D721Med (cell line): Measurements from ENCODE around the gene NUP214.
"Not testable (repeated sequence)": the region's sequence is repeated elsewhere in the genome, so short reads cannot be mapped to it uniquely, and the experiment has no call there.

Source experiments
- DNase-seq: peaks from one replicate; pipeline ENCODE4 v3.0.0; 2011; ENCODE audit warnings: low spot score; ENCODE audit not compliant: insufficient read length
- FAIRE-seq: peaks from 2 replicates; lab custom pipeline; 2011; peaks lifted over from hg19 to GRCh38; lab: Jason Lieb, UNC
- CTCF ChIP-seq: IDR thresholded peaks from 2 replicates; pipeline ENCODE4 v1.5.1; 2012; ENCODE audit warnings: mild to moderate bottlenecking, control low read depth; ENCODE audit not compliant: insufficient read depth; ENCODE audit errors: missing control alignments

The NUP214 gene

GRCh38 chr9:131148276-131148675 lies 22.9 kb downstream of the NUP214 start:
- no peak for FAIRE-seq
- TF ChIP-seq CTCF = no peak
- no peak for DNase-seq

- DNase-seq (no peak), FAIRE-seq (no peak)
Observed at GRCh38 chr9:131148966-131149687, 23.7 kb downstream of the NUP214 start.

GRCh38 chr9:131149688-131150053 lies 24.3 kb downstream of the NUP214 start:
- DNase-seq = no peak
- FAIRE-seq = no peak
- no peak for TF ChIP-seq CTCF

More at GRCh38 chr9:131148966-131149687, 23.7 kb downstream of the NUP214 start:
- no peak for TF ChIP-seq CTCF

- TF ChIP-seq CTCF = no peak
- DNase-seq (no peak), FAIRE-seq (no peak)
Observed at GRCh38 chr9:131153595-131153994, 28.2 kb downstream of the NUP214 start.

GRCh38 chr9:131158673-131159072 lies 33.3 kb downstream of the NUP214 start:
- FAIRE-seq, DNase-seq: not testable (repeated sequence)

- DNase-seq (no peak), FAIRE-seq (no peak)
- no peak for TF ChIP-seq CTCF
Observed at GRCh38 chr9:131160416-131161112, 35.2 kb downstream of the NUP214 start.

- FAIRE-seq (no peak), DNase-seq (no peak)
- TF ChIP-seq CTCF = no peak
Observed at GRCh38 chr9:131161585-131161984, 36.2 kb downstream of the NUP214 start.
